GM12891 (cell line): ENCODE data around the gene ACTR3C.
"Not testable (repeated sequence)": the region's sequence is repeated elsewhere in the genome, so short reads cannot be mapped to it uniquely, and the experiment has no call there.

Source experiments
- DNase-seq: peaks from one replicate; pipeline ENCODE4 v3.0.0; 2011; ENCODE audit warnings: low spot score; ENCODE audit not compliant: insufficient read length
- FAIRE-seq: peaks from 2 replicates; lab custom pipeline; 2011; peaks lifted over from hg19 to GRCh38; lab: Jason Lieb, UNC

Gene ACTR3C

GRCh38 chr7:150247745-150248144, 75.6 kb downstream of the ACTR3C start:
- peak; percentile 20 for FAIRE-seq

GRCh38 chr7:150245208-150245607, 78.1 kb downstream of the ACTR3C start:
- DNase-seq, result not testable (repeated sequence)
- FAIRE-seq, result peak; percentile 40

More at GRCh38 chr7:150247745-150248144, 75.6 kb downstream of the ACTR3C start:
- DNase-seq, result not testable (repeated sequence)

DNA sequence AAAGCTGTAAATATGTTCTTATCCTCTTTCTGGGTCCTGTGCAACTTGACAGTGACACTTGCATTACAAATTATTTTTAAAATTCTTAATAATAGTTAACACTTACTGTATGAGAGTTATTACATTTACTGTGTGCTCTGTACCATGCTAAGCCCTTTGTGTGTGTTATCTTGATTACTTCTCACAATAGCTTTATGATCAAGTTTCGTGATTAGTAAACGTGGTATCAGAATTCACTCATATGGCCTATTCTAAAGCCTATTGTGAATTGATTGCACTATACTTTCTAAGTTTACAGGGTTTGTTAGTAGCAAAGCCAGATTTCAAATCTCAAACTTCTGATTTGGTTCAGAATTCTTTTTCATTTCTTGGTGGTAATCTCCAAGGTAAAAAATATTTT, 80.4 kb downstream of the ACTR3C start:
- FAIRE-seq, DNase-seq: not testable (repeated sequence)

DNA sequence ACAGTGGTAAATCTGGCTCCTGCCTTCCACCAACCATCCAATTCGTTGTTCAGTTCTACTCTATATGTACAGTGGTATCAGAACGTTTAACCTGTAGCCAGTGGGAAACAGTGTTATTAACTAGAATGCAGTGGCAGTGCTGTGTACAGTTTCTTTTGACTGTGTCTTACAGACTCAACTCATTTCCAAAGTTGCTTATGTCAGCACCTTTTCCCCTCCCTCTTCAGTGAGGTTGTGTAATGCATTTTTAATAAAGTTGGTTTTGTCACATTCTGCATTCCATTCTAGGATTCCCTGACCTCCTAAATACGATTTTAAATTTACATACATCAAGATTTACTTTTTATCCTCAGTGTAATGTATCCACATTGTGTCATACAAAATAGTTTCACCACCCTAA, 97.9 kb downstream of the ACTR3C start:
- not testable (repeated sequence) for FAIRE-seq

GRCh38 chr7:150222083-150222972, 101.0 kb downstream of the ACTR3C start:
- DNase-seq, FAIRE-seq: not testable (repeated sequence)

More for the DNA sequence above, 97.9 kb downstream of the ACTR3C start:
- not testable (repeated sequence) for DNase-seq

GRCh38 chr7:150220673-150221181, 102.6 kb downstream of the ACTR3C start:
- FAIRE-seq, DNase-seq: not testable (repeated sequence)

DNA sequence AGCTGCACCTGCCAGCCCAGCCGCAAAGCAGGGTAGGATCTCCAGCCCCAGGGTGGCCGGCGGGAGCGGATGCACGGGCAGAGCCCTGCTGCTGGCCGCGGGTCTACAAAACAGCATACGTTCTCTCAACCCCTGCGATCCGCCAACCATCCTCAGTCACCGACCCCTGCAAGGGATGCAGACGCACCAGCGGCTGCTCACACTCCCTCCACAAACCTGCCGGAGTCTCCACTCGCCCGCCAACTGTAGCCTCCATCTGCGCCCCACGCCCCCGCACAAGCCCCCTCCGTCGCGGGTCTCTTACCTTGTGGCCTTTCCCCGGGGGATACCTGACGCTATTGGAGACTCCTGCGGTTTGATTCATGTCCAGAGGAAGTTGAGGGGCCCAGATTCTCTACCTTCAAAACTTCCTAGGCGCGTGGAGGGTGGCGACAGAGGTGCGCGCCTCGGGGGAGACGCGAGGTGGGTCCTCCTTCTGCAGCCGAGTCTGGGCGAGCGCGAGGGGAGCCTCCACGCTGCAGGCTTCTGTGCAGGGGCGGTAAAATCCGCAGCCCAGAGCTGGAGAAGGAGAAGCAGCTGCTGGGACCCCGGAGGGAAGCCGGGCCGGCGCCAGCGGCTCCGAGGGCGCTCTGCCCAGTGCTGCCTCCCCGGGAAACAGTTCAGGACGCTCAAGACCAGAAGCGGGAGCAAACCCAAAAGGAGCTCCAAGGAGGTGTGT, 103.2 kb downstream of the ACTR3C start:
- not testable (repeated sequence) for FAIRE-seq, DNase-seq

- DNase-seq, FAIRE-seq: not testable (repeated sequence)
These were observed 116.5 kb downstream of the ACTR3C start for GRCh38 chr7:150206848-150207247.

DNA sequence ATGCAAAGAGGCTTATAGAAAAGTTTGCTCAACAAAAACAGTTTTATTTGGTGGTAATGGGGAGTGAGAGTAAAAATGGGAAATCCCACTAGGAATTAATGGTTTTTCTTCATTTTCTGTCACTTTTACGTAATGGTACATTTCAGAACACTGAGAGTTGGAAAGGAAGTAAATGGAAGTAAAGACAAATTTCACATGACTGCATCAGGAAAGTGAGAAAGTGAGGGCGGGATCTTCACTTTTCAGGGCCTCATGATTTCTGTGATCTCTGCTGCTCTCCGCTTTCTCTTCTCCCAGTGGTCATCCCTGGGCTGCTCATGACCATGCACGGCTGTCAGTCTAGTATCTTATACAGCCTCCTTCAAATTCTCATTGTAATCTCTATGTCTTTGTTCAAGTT, 117.5 kb downstream of the ACTR3C start:
- FAIRE-seq, DNase-seq: not testable (repeated sequence)

GRCh38 chr7:150204577-150204976, 118.8 kb downstream of the ACTR3C start:
- DNase-seq, FAIRE-seq: not testable (repeated sequence)

- FAIRE-seq, DNase-seq: not testable (repeated sequence)
These were observed 120.5 kb downstream of the ACTR3C start for GRCh38 chr7:150202894-150203293.
